Karpas-422 (cell line): ENCODE data around the gene SYK. TPM values are rescaled to one million over a fixed set of nuclear protein-coding genes. Genes with fewer than 3 reads are reported as not detected.

Source experiments
- DNase-seq: peaks from one replicate; pipeline ENCODE4 v3.0.0-alpha.2; 2015
- H2AFZ ChIP-seq: fragments of 200-600 bp; sonication (generic); 2 replicates; pipeline ENCODE4 v1.6.1; 2014; ENCODE audit warnings: antibody characterized with exemption, low read length, mixed read lengths
- H3K27ac ChIP-seq: fragments of 200-600 bp; sonication (generic); 2 replicates; pipeline ENCODE4 v1.5.1; 2014; ENCODE audit warnings: mild to moderate bottlenecking, low read length, moderate library complexity
- H3K27me3 ChIP-seq: fragments of 200-600 bp; sonication (generic); 2 replicates; pipeline ENCODE4 v1.6.1; 2014; ENCODE audit warnings: low read length, mixed read lengths
- H3K36me3 ChIP-seq: fragments of 200-600 bp; sonication (generic); 2 replicates; pipeline ENCODE4 v1.6.1; 2014; ENCODE audit warnings: low read length, mixed read lengths; ENCODE audit not compliant: insufficient read depth
- H3K4me1 ChIP-seq: fragments of 200-600 bp; sonication (generic); 2 replicates; pipeline ENCODE4 v1.6.1; 2014; ENCODE audit warnings: mild to moderate bottlenecking, low read length, mixed read lengths
- H3K4me2 ChIP-seq: fragments of 200-600 bp; sonication (generic); 2 replicates; pipeline ENCODE4 v1.6.1; 2014; ENCODE audit warnings: low read length, low read depth, mild to moderate bottlenecking; ENCODE audit not compliant: poor library complexity, severe bottlenecking
- H3K4me3 ChIP-seq: fragments of 200-600 bp; sonication (generic); 2 replicates; pipeline ENCODE4 v1.5.1; 2014; ENCODE audit warnings: mild to moderate bottlenecking, antibody characterized with exemption, low read length, mixed read lengths
- H3K79me2 ChIP-seq: fragments of 200-600 bp; sonication (generic); 2 replicates; pipeline ENCODE4 v1.6.1; 2014; ENCODE audit warnings: mild to moderate bottlenecking, low read length, mixed read lengths
- H3K9ac ChIP-seq: fragments of 200-600 bp; sonication (generic); 2 replicates; pipeline ENCODE4 v1.6.0; 2014; ENCODE audit warnings: low read length
- H3K9me2 ChIP-seq: fragments of 200-600 bp; sonication (generic), shearing (Covaris generic); replicated peaks from 2 replicates; pipeline ENCODE4 v1.6.0; 2014; ENCODE audit warnings: mild to moderate bottlenecking, low read length, moderate library complexity; ENCODE audit not compliant: insufficient read depth
- H3K9me3 ChIP-seq: fragments of 300-700, 200-600 bp; sonication (generic); 2 replicates; pipeline ENCODE4 v1.6.1; 2014; ENCODE audit warnings: low read length, mixed read lengths
- H4K20me1 ChIP-seq: fragments of 200-600 bp; sonication (generic); 2 replicates; pipeline ENCODE4 v1.6.1; 2014; ENCODE audit warnings: mild to moderate bottlenecking, antibody characterized with exemption, low read length, low read depth; ENCODE audit not compliant: insufficient read depth
- total RNA-seq: library from RNA; depleted of rRNA; stranded (reverse); fragments of >200 nt; shearing (Covaris generic); gene quantifications from 2 replicates; pipeline ENCODE4 v1.2.3, GENCODE V29; 2014; ENCODE audit warnings: low replicate concordance

The SYK gene
- total RNA-seq, 1 experiment from 2014 or later, result 151 TPM

DNA sequence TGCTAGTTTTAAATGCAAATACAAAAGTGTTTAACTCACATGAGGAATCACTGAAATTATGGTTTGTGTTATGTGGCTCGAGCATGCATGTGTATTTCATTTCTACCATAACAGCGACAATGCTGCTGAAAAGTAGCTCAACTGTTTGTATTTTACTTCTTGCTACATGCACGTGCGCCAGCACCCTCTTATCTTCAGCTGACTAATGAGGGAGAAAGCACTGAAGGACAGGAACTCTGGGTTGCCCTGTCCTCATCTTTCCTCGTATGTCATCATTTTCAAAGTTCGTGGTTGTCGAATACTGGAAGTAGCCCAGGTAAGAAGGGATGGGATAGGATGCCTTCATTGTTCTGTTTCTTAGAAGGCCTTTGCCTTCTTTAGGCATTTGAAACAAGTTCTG, 120.3 kb downstream of the SYK start:
- Histone ChIP-seq H3K4me3 (no peak overlapping the region), H3K27ac (no peak overlapping the region), H3K36me3 (no peaks in the 10 kb centered on the region), H3K9me2 (no peaks in the 10 kb centered on the region), H3K79me2 (no peaks in the 10 kb centered on the region), H3K9ac (no peak overlapping the region), H3K4me1 (no peaks in the 10 kb centered on the region), H3K27me3 (no peaks in the 10 kb centered on the region), H4K20me1 (no peaks in the 10 kb centered on the region), H3K4me2 (no peak overlapping the region), H2AFZ (no peak overlapping the region), H3K9me3 (no peaks in the 10 kb centered on the region)
- DNase-seq, result no peak

- Histone ChIP-seq H3K9me3 (no peaks in the 10 kb centered on the region), H3K27me3 (no peaks in the 10 kb centered on the region), H3K79me2 (no peaks in the 10 kb centered on the region), H2AFZ (no peak overlapping the region), H3K4me3 (no peak overlapping the region), H4K20me1 (no peaks in the 10 kb centered on the region), H3K9me2 (no peaks in the 10 kb centered on the region), H3K36me3 (no peaks in the 10 kb centered on the region), H3K4me1 (no peaks in the 10 kb centered on the region), H3K9ac (no peak overlapping the region), H3K4me2 (no peak overlapping the region), H3K27ac (no peak overlapping the region)
- DNase-seq, result no peak
These were observed 124.1 kb downstream of the SYK start for GRCh38 chr9:90925581-90926257.

DNA sequence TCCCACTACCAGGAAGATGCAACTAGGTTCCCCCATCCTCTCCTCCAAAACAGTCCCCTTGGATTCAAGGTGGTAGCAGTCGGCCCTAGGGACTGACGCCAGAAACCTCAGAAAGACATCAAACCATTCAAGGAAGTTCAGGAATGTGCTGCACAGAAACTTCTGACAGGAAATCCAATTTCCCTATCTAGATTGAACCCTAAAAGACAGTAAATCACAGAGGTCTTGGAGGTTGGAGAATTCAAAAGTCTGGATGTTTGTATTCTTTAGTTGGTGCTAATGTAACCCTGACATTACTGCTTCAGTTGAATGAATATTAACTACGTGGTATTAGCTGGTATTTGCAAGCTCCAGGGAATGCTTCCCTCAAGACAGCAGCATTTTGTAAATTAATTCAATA, 125.3 kb downstream of the SYK start:
- no peak for DNase-seq
- H3K4me1 ChIP-seq, result no peaks in the 10 kb centered on the region
- H3K9me2 ChIP-seq, result no peaks in the 10 kb centered on the region
- H3K27me3 ChIP-seq, result no peaks in the 10 kb centered on the region
- H3K27ac ChIP-seq, result no peak overlapping the region
- H3K36me3 ChIP-seq, result no peaks in the 10 kb centered on the region
- no peak overlapping the region for H2AFZ ChIP-seq
- H3K4me3 ChIP-seq, result no peak overlapping the region
- H3K4me2 ChIP-seq, result no peak overlapping the region
- H3K9me3 ChIP-seq, result no peaks in the 10 kb centered on the region
- H3K79me2 ChIP-seq, result no peaks in the 10 kb centered on the region
- H3K9ac ChIP-seq, result no peak overlapping the region
- no peaks in the 10 kb centered on the region for H4K20me1 ChIP-seq

- H3K4me2 ChIP-seq, result no peak overlapping the region
- no peaks in the 10 kb centered on the region for H3K36me3 ChIP-seq
- no peaks in the 10 kb centered on the region for H3K27me3 ChIP-seq
- H2AFZ ChIP-seq, result no peak overlapping the region
- DNase-seq, result no peak
- H3K9me2 ChIP-seq, result no peaks in the 10 kb centered on the region
- no peak overlapping the region for H3K4me3 ChIP-seq
- H4K20me1 ChIP-seq, result no peaks in the 10 kb centered on the region
- H3K27ac ChIP-seq, result no peak overlapping the region
- no peaks in the 10 kb centered on the region for H3K9me3 ChIP-seq
- H3K79me2 ChIP-seq, result no peaks in the 10 kb centered on the region
- H3K4me1 ChIP-seq, result no peaks in the 10 kb centered on the region
- no peak overlapping the region for H3K9ac ChIP-seq
These were observed 125.9 kb downstream of the SYK start for GRCh38 chr9:90927496-90927895.

- Histone ChIP-seq H2AFZ (no peak overlapping the region), H3K9ac (no peak overlapping the region), H3K4me3 (no peak overlapping the region), H3K36me3 (no peaks in the 10 kb centered on the region), H3K9me2 (no peaks in the 10 kb centered on the region), H3K27ac (no peak overlapping the region), H3K4me1 (no peaks in the 10 kb centered on the region), H3K79me2 (no peaks in the 10 kb centered on the region), H3K9me3 (no peaks in the 10 kb centered on the region), H3K27me3 (no peaks in the 10 kb centered on the region), H4K20me1 (no peaks in the 10 kb centered on the region), H3K4me2 (no peak overlapping the region)
- no peak for DNase-seq
These were observed 128.0 kb downstream of the SYK start for GRCh38 chr9:90929626-90930025.

DNA sequence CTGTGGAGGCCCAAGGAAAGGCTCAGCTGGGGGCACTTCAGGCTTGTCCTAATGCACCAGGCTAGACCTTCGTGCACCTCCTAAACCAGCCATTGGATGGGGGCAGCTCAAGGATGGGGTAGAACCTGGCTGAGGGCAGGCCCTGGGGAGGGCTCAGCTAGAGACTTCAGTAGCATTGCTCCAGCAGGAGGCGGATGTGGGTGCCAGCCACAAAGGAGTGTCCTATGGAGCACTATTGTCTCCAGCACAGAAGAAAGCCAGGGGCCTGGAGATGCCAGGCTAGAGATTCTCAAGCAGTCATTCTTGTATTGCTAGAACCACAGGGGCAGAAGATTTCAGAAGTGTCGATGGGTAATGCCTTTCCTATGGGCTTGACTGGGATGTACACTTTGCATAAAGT, 131.8 kb downstream of the SYK start:
- no peak overlapping the region for H3K4me3 ChIP-seq
- DNase-seq, result no peak
- no peak overlapping the region for H3K9ac ChIP-seq
- no peaks in the 10 kb centered on the region for H3K9me2 ChIP-seq
- H3K4me2 ChIP-seq, result no peak overlapping the region
- no peaks in the 10 kb centered on the region for H3K79me2 ChIP-seq
- no peaks in the 10 kb centered on the region for H3K27me3 ChIP-seq
- H3K36me3 ChIP-seq, result no peaks in the 10 kb centered on the region
- H2AFZ ChIP-seq, result no peak overlapping the region
- H3K9me3 ChIP-seq, result no peaks in the 10 kb centered on the region
- H3K27ac ChIP-seq, result no peak overlapping the region
- no peaks in the 10 kb centered on the region for H4K20me1 ChIP-seq
- H3K4me1 ChIP-seq, result no peaks in the 10 kb centered on the region

GRCh38 chr9:90939351-90939750, 137.7 kb downstream of the SYK start:
- Histone ChIP-seq H3K4me3 (no peak overlapping the region), H3K9ac (no peak overlapping the region)

DNA sequence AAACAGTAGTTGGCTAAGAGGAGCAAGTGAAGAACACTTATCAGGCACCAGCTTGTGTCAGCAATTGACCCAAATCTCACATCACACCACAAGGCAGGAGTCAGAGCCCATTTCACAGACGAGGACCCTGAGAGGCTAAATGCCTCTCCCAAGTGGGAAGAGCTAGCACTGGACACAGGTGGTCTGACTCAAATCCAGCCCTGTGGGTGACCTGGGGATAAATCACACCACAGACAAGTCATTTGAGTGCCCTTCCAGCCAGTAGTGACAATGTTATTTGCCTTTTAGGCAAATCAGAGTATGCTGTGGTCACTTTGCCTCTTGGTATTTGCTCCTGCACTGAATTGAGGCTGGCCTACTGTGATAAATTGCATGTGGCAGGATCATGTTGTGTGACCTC, 138.7 kb downstream of the SYK start:
- Histone ChIP-seq H3K36me3 (no peaks in the 10 kb centered on the region), H3K9ac (no peak overlapping the region), H3K9me2 (no peaks in the 10 kb centered on the region), H3K4me3 (no peak overlapping the region), H3K4me2 (no peak overlapping the region), H3K27me3 (no peaks in the 10 kb centered on the region), H4K20me1 (no peaks in the 10 kb centered on the region), H2AFZ (no peak overlapping the region), H3K9me3 (no peaks in the 10 kb centered on the region), H3K27ac (no peak overlapping the region), H3K4me1 (no peaks in the 10 kb centered on the region), H3K79me2 (no peaks in the 10 kb centered on the region)
- DNase-seq, result no peak

More at GRCh38 chr9:90939351-90939750, 137.7 kb downstream of the SYK start:
- no peaks in the 10 kb centered on the region for H3K9me3 ChIP-seq
- H4K20me1 ChIP-seq, result no peaks in the 10 kb centered on the region
- DNase-seq, result no peak
- no peak overlapping the region for H3K27ac ChIP-seq
- no peaks in the 10 kb centered on the region for H3K4me1 ChIP-seq
- no peaks in the 10 kb centered on the region for H3K79me2 ChIP-seq
- H3K27me3 ChIP-seq, result no peaks in the 10 kb centered on the region
- H3K4me2 ChIP-seq, result no peak overlapping the region
- H3K36me3 ChIP-seq, result no peaks in the 10 kb centered on the region
- no peaks in the 10 kb centered on the region for H3K9me2 ChIP-seq
- no peak overlapping the region for H2AFZ ChIP-seq
